Muscle of back (tissue), 13 donors: ENCODE measurements around the gene TMEM178A. TPM values are rescaled to one million over a fixed set of nuclear protein-coding genes. Genes with fewer than 3 reads are reported as not detected.
"Not testable (repeated sequence)": the region's sequence is repeated elsewhere in the genome, so short reads cannot be mapped to it uniquely, and the experiment has no call there.

Experiments
- DNase-seq, 3 donors: peaks; one replicate each; pipeline versions ENCODE4 v3.0.0 to v3.0.0-alpha.2; 2013
- long read RNA-seq, 9 donors: transcript quantifications; one replicate each; lab custom pipeline, GENCODE V29; 2026
- polyA plus RNA-seq, 10 donors: library from polyadenylated mRNA; unstranded; fragments of 120-200 nt; gene quantifications; one replicate each; pipeline ENCODE4 v1.2.1, GENCODE V29; 2013; ENCODE audit not compliant: insufficient read length in 10 of 10

Gene TMEM178A
- polyA plus RNA-seq = 10 to 100 TPM in 9 of 10 donors, 1 to 10 TPM in 1; 9.3 to 30.1 (median 14.9) TPM
- long read RNA-seq, donor 1, partial matches to known transcripts = 0 of 2 reads
- long read RNA-seq, donor 1, other reads (novel, unspliced or antisense) = 0 of 2 reads
- long read RNA-seq, donor 2, partial matches to known transcripts = 0 of 3 reads
- long read RNA-seq, donor 2, other reads (novel, unspliced or antisense) = 0 of 3 reads
- long read RNA-seq, donor 3 = 0 reads
- long read RNA-seq, donor 4, partial matches to known transcripts = 0 of 4 reads
- long read RNA-seq, donor 4, other reads (novel, unspliced or antisense) = 0 of 4 reads
- long read RNA-seq, donor 5, partial matches to known transcripts = 0 of 1 reads
- long read RNA-seq, donor 5, other reads (novel, unspliced or antisense) = 0 of 1 reads
- long read RNA-seq, donor 6, partial matches to known transcripts = 0 of 2 reads
- long read RNA-seq, donor 6, other reads (novel, unspliced or antisense) = 0 of 2 reads
- long read RNA-seq, donor 7, partial matches to known transcripts = 0 of 2 reads
- long read RNA-seq, donor 7, other reads (novel, unspliced or antisense) = 0 of 2 reads
- long read RNA-seq, donor 8, partial matches to known transcripts = 0 of 2 reads
- long read RNA-seq, donor 8, other reads (novel, unspliced or antisense) = 0 of 2 reads
- long read RNA-seq, donor 9 = 0 reads

GRCh38 chr2:39665811-39666490 lies at the start of gene TMEM178A:
Gene TMEM178A (plus strand): TSS chr2:39665917. CDS start chr2:39665975, 58 bp downstream.
- peak in 2 of 3 donors; percentile 26 to 57 for DNase-seq

DNA sequence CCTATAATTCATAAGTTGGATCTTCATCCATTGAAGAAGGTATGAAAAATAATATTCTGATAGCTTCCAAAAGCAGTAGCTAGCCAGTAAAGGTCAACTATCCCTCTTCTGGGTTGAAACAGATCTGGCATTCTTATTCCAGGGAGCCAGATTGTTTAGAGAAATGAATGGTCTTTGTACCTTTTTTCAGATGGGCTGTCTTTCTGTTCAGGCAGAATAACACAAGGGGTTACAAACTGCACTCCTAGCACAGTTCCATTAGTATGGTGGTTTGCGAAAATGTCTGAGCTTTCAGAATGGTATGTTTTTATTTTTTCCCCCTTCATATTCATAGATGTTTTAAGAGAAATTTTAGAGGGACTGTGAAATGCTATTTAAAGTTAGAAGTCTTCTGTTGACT lies 47.5 kb upstream of the TMEM178A start:
- DNase-seq = no peak

DNA sequence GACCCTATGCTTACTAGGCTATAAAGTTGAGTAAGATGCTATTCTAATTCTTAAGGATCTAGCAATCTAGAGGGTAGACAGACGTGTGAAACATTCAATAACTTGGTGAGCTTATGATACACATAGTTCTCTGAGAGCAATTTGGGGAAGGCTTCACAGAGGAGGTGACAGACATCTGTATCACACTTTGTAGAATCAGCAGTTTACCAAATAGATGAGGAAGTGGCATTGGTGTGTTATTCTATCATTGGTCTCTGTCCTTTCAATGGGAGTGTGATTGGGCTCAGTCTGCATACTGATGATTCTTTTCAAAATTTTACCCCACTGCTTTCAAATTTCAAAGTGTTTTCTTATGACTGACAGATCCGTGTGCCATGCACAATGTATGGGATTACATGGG lies 47.0 kb upstream of the TMEM178A start:
- DNase-seq = no peak

DNA sequence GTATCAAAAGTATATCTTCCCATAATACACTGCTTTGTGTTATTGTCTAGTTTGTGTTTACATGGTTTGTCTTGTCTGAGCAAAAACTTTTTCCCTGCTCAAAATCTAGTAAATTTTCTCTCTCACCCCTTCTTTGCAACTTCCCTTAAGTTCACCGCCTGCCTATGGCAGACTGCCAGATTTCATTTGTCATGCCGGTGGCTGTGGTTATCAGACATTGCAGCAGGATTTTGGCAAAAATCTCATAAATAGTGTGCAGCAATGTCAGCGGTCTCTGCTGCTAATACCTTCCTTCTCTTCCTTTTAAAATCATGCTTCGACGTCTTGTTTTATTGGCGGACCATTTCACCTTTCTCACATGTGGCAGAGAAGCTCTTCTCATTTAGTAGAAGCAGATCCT lies 45.6 kb upstream of the TMEM178A start:
- DNase-seq = peak in 2 of 3 donors; percentile 44 to 77

- DNase-seq = no peak
Measured at GRCh38 chr2:39621596-39621995, 44.1 kb upstream of the TMEM178A start.

GRCh38 chr2:39622860-39623259 lies 42.9 kb upstream of the TMEM178A start:
- peak in 1 of 3 donors; percentile 70 for DNase-seq

GRCh38 chr2:39623917-39624316 lies 41.8 kb upstream of the TMEM178A start:
- peak in 2 of 3 donors; percentile 57 to 78 for DNase-seq

DNA sequence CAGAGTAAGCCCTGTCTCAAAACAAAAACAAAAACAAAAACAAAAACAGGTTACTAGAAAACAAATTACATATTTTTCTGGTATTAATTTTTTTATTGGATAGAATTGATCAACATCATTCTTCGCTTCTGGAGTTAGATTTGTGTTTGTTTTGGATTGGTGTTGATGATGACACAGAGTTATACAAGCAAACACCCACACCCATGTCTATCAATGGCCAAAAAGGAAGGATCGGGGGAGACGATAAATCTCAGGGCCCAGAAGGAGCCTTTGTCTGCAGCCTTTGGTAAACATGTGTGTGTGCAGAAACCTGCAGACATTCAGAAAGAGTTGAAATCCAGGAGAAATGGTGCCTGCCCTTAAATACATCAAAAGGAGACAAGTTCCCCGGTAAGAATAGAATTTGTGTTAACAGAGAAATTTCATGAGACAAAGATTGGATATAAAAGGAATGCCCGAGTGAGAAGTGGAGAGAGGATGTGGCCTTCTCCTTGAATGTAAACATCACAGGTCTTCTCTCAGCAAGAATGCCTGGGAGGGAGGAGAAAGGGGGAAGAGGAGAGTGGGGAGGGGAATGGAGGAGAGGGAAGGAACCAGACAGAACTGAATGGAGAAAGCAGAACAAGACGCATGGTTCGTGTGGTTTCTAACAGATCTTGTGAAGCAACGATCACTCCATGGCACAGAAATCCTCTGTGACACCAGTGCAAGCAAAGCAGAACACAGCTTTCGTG lies 40.4 kb upstream of the TMEM178A start:
- DNase-seq = peak in 1 of 3 donors; percentile 22

- no peak for DNase-seq
Measured at GRCh38 chr2:39625927-39626270, 39.8 kb upstream of the TMEM178A start.

DNA sequence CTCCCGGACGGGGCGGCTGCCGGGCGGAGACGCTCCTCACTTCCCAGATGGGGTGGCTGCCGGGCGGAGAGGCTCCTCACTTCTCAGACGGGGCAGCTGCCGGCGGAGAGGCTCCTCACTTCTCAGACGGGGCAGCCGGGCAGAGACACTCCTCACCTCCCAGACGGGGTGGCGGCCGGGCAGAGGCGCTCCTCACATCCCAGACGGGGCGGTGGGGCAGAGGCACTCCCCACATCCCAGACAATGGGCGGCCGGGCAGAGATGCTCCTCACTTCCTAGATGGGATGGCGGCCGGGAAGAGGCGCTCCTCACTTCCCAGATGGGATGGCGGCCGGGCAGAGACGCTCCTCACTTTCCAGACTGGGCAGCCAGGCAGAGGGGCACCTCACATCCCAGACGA lies 37.4 kb upstream of the TMEM178A start:
- DNase-seq = not testable (repeated sequence)

GRCh38 chr2:39629646-39630045 lies 36.1 kb upstream of the TMEM178A start:
- no peak for DNase-seq

DNA sequence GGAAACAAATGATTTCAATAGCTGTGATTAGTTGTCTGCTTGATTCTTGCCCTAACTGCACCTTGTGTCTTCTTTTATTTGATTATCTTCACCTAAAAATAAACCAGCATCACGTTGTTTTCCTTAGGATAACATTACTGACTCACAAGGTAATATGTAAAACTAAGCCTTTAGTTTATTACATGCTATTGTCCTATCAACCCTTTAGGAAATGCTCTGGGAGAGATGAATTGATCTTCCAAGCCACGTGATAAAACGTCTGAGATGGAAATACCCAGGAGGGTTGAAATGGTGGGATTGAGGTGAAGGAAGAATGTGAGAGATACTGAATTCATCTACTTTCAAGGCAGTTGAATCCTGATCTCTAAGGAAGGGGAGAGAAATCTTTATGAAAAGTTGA lies 34.5 kb upstream of the TMEM178A start:
- DNase-seq = no peak

GRCh38 chr2:39631718-39632117 lies 34.0 kb upstream of the TMEM178A start:
- DNase-seq = peak in 1 of 3 donors; percentile 91

- no peak for DNase-seq
Measured at GRCh38 chr2:39632876-39633275, 32.8 kb upstream of the TMEM178A start.

- no peak for DNase-seq
Measured at GRCh38 chr2:39636306-39636705, 29.4 kb upstream of the TMEM178A start.

GRCh38 chr2:39638581-39638980 lies 27.1 kb upstream of the TMEM178A start:
- peak in 2 of 3 donors; percentile 33 to 65 for DNase-seq

- no peak for DNase-seq
Measured at GRCh38 chr2:39640107-39640506, 25.6 kb upstream of the TMEM178A start.

GRCh38 chr2:39640681-39641080 lies 25.0 kb upstream of the TMEM178A start:
- no peak for DNase-seq

- no peak for DNase-seq
Measured at GRCh38 chr2:39641635-39642034, 24.1 kb upstream of the TMEM178A start.

GRCh38 chr2:39642051-39642718 lies 23.5 kb upstream of the TMEM178A start:
- DNase-seq = peak in 1 of 3 donors; percentile 78

GRCh38 chr2:39645826-39646225 lies 19.9 kb upstream of the TMEM178A start:
- DNase-seq = no peak
